Measurements from ENCODE around the gene TSPY2.
"Not testable (repeated sequence)": the region's sequence is repeated elsewhere in the genome, so short reads cannot be mapped to it uniquely, and the experiment has no call there.

TSPY2 gene

DNA sequence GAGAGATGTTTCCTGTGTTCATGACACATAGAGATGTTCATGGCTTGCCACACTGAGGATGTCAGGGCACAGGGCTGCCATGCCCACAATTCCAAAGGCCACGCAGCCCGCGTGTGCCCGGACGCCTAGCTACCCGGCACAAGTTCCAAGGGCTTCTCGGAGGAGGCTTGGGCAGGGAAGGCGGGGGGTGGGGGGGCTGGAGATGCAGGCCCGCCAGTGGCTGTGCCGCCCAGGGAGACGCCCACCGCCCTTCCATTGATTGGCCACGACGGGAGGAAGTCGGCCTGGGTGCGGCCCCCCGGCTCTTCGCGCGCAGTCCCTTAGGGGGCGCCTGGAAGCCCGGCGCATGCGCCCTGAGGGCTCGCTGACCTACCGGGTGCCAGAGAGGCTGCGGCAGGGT lies at the start of gene TSPY2:
Gene TSPY2 (plus strand): TSS at position 301 of the 400 bp plus-strand sequence. CDS start 46 bp downstream, at position 347.
- not testable (repeated sequence) for DNase-seq (ENCODE audit: low read depth in 2 of 2)

DNA sequence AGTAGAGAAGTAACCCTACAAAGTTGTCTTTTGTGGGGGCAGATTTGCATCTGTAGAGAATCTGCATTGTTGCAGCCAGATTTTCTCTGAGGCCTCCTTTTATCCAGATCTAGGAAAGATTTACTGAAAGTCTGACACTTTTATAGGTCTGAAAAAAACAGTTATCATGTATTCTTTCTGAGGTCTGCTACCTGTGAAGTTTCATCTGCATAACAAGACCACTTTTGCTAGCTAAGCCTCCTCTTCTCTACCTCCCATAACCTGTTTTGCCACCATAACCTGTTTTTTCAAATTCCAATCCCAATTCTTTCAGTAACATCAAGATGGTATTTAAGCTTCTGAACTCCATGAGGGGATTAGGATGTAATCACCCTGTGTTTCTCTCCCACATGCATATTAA lies 36.5 kb upstream of the TSPY2 start:
- not testable (repeated sequence) for DNase-seq (ENCODE audit: low read depth in 2 of 2)

DNA sequence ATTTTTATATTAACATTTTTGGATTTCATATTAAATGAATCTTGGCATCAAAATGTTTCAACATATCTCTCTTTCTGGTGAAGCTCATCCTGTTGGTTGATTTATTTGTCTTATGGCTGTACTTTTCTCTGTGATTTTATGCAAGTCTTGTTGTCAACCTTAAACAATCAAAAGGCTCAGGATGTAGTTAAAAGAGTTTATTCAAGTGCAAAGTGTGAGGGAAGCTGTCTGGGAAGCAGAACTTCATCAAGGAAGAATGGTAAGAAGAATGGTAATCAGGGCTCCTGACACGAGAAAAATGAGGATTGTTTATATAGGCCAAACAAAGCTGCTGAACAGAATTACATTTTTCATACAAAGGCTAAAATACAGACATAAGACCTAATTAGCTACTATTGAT lies 29.0 kb upstream of the TSPY2 start:
- not testable (repeated sequence) for DNase-seq (ENCODE audit: low read depth in 2 of 2)

DNA sequence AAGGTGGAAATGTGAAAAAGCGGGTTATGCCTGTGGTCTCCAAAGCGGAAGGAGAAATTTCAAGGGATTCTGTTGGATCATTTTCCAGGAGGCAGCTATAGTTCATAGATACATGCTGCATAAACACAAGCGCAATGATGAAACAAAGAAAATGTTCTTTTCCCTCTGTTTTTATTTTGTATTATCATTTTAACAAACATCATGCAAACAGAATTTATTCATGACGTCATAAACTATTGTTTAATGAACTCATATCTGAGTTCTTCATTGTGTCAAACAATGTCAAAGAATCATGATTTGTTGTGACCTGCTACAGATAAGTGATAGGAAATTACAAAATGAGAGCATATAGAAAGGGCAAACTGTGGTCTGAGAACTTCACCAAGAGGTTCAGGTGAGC lies 23.8 kb downstream of the TSPY2 start:
- not testable (repeated sequence) for DNase-seq (ENCODE audit: low read depth in 2 of 2)
